K562 (cell line): ENCODE measurements around the gene KRT31. TPM values are rescaled to one million over a fixed set of nuclear protein-coding genes. Genes with fewer than 3 reads are reported as not detected.

Experiments used
- ATAC-seq: fragments of 200-7000 bp; cut with Tn5 transposase; 3 replicates; pipeline ENCODE4 v1.9.1; 2020; ENCODE audit warnings: moderate library complexity
- BruUV-seq: library from RNA; stranded (reverse); fragments of 400-500 nt; replicated peaks from 2 replicates; lab custom pipeline; 2021; lab: Mats Ljungman, UMichigan
- CTCF ChIA-PET: fragments of 300-600 bp; formaldehyde crosslinking; extraction: SDS; loops from one replicate; lab custom pipeline; 2021; ENCODE audit warnings: low intra/inter-chr PET ratio; lab: Yijun Ruan, JAX
- POLR2A ChIA-PET: fragments of 300-600, 350-650 bp; sonication (Branson Sonifier 250); formaldehyde crosslinking; extraction: SDS; loops from one replicate; lab custom pipeline; 2021; ENCODE audit warnings: antibody characterized with exemption, inconsistent platforms; lab: Yijun Ruan, JAX
- DNase-seq, 4 experiments: peaks; one replicate each; pipeline versions ENCODE4 v3.0.0 to v3.0.0-alpha.2; 2011 to 2018; ENCODE audit warnings: low spot score in 3 of 4, mixed read lengths in 3 of 4; ENCODE audit errors: extremely low read depth in 1 of 4
- FAIRE-seq: peaks from 2 replicates; lab custom pipeline; 2011; peaks lifted over from hg19 to GRCh38; lab: Jason Lieb, UNC
- H2AFZ ChIP-seq: 2 replicates; pipeline ENCODE4 v1.6.0; 2011; ENCODE audit warnings: low read depth, low read length, control low read depth, inconsistent platforms
- H3K27ac ChIP-seq: fragments of 200-600 bp; 3 replicates; pipeline ENCODE4 v1.8.0; 2011; ENCODE audit warnings: low read depth, mild to moderate bottlenecking, control low read depth, inconsistent platforms, low read length, moderate library complexity, mixed read lengths; ENCODE audit errors: extremely low read depth
- H3K27me3 ChIP-seq, 2 experiments: fragments of 300-600 bp in 1 of 2; 2 replicates in 1 of 2; 3 replicates in 1 of 2; pipeline versions ENCODE4 v1.6.0 to v1.8.0; 2011; ENCODE audit warnings: inconsistent platforms in 2 of 2, low read length in 2 of 2, mild to moderate bottlenecking in 1 of 2, mixed read lengths in 1 of 2, moderate library complexity in 1 of 2; ENCODE audit not compliant: control insufficient read depth in 2 of 2, insufficient read depth in 2 of 2
- H3K36me3 ChIP-seq: fragments of 300-600 bp; 3 replicates; pipeline ENCODE4 v1.8.0; 2011; ENCODE audit warnings: mild to moderate bottlenecking, low read length, inconsistent platforms; ENCODE audit not compliant: control insufficient read depth, insufficient read depth
- H3K4me1 ChIP-seq, 2 experiments: fragments of 200-600 bp in 1 of 2; replicated peaks in 1 of 2; 2 replicates in 1 of 2; 3 replicates in 1 of 2; pipeline versions ENCODE4 v1.5.1 to v1.8.0; 2011; ENCODE audit warnings: inconsistent platforms in 2 of 2, low read length in 2 of 2, mild to moderate bottlenecking in 1 of 2, mixed read lengths in 1 of 2, moderate library complexity in 1 of 2; ENCODE audit not compliant: control insufficient read depth in 2 of 2, insufficient read depth in 2 of 2
- H3K4me2 ChIP-seq: 2 replicates; pipeline ENCODE4 v1.6.1; 2011; ENCODE audit warnings: low read length, control low read depth, inconsistent platforms, mixed read lengths; ENCODE audit not compliant: insufficient read depth
- H3K4me3 ChIP-seq: fragments of 200-600 bp; sonication (generic), shearing (Covaris generic); 2 replicates; pipeline ENCODE4 v1.5.1; 2016; ENCODE audit warnings: control low read depth, inconsistent platforms
- H3K79me2 ChIP-seq: fragments of 200-600 bp; 3 replicates; pipeline ENCODE4 v1.8.0; 2011; ENCODE audit warnings: low read length, inconsistent platforms; ENCODE audit not compliant: control insufficient read depth, insufficient read depth
- H3K9ac ChIP-seq, 2 experiments: 2 replicates each; pipeline versions ENCODE4 v1.6.0 to v1.6.1; 2011; ENCODE audit warnings: low read depth in 2 of 2, low read length in 2 of 2, control low read depth in 1 of 2, inconsistent platforms in 1 of 2, mild to moderate bottlenecking in 1 of 2, mixed read lengths in 1 of 2; ENCODE audit not compliant: insufficient read depth in 1 of 2
- H3K9me1 ChIP-seq: one replicate; pipeline ENCODE4 v1.6.0; 2011; ENCODE audit warnings: inconsistent platforms, mild to moderate bottlenecking, low read length, moderate library complexity; ENCODE audit not compliant: control insufficient read depth, insufficient read depth
- H3K9me3 ChIP-seq: replicated peaks from 2 replicates; pipeline ENCODE4 v1.5.1; 2011; ENCODE audit warnings: low read depth, low read length, inconsistent platforms; ENCODE audit not compliant: control insufficient read depth, insufficient read depth
- H4K20me1 ChIP-seq: replicated peaks from 2 replicates; pipeline ENCODE4 v1.6.1; 2011; ENCODE audit warnings: low read length, inconsistent platforms, mixed read lengths; ENCODE audit not compliant: control insufficient read depth, insufficient read depth
- CBFA2T2 ChIP-seq: fragments of 450-650 bp; conservative IDR thresholded peaks from 2 replicates; pipeline ENCODE4 v1.6.1; 2017; ENCODE audit warnings: mild to moderate bottlenecking
- CEBPB ChIP-seq: fragments of 450-650 bp; IDR thresholded peaks from 2 replicates; pipeline ENCODE4 v1.6.1; 2016; ENCODE audit warnings: missing genetic modification characterization, missing compliant biosample characterization
- CEBPG ChIP-seq, 3 experiments: fragments of 200-800 bp in 1 of 3; sonication (Bioruptor generic) in 1 of 3; sonication (generic) in 1 of 3; formaldehyde crosslinking in 1 of 3; IDR thresholded peaks in 2 of 3; conservative IDR thresholded peaks in 1 of 3; 2 replicates each; pipeline versions ENCODE4 v1.6.1 to v1.8.0; 2016 to 2022; ENCODE audit warnings: missing compliant biosample characterization in 2 of 3, missing genetic modification characterization in 2 of 3, mild to moderate bottlenecking in 1 of 3, missing genetic modification reagents in 1 of 3
- DNMT1 ChIP-seq: fragments of 450-650 bp; IDR thresholded peaks from 2 replicates; pipeline ENCODE4 v1.6.1; 2016; ENCODE audit warnings: antibody characterized with exemption, mild to moderate bottlenecking
- ELF1 ChIP-seq: fragments of 200-800 bp; sonication (Bioruptor generic); IDR thresholded peaks from 2 replicates; pipeline ENCODE4 v1.6.1; 2016; ENCODE audit warnings: missing genetic modification characterization, missing compliant biosample characterization
- HMBOX1 ChIP-seq: sonication (generic); IDR thresholded peaks from 2 replicates; pipeline ENCODE4 v1.6.1; 2016
- KAT2B ChIP-seq: IDR thresholded peaks from one replicate; pipeline ENCODE4 v1.6.1; 2012; ENCODE audit warnings: low read depth, mild to moderate bottlenecking, control low read depth, inconsistent platforms, low read length, moderate library complexity
- LCOR ChIP-seq: sonication (generic); formaldehyde crosslinking; IDR thresholded peaks from 2 replicates; pipeline ENCODE4 v1.8.0; 2022; ENCODE audit warnings: mild to moderate bottlenecking, missing genetic modification reagents
- RAD21 ChIP-seq, 2 experiments: fragments of 250-450 bp in 1 of 2; fragments of 450-650 bp in 1 of 2; sonication (Bioruptor Pico) in 1 of 2; formaldehyde crosslinking in 1 of 2; IDR thresholded peaks in 1 of 2; conservative IDR thresholded peaks in 1 of 2; 2 replicates each; pipeline versions ENCODE4 v1.4.0 to v1.8.0; 2020 to 2022; ENCODE audit warnings: mild to moderate bottlenecking in 2 of 2, moderate library complexity in 1 of 2
- RBM25 ChIP-seq: fragments of 200-400 bp; formaldehyde crosslinking; IDR thresholded peaks from 2 replicates; pipeline ENCODE4 v1.6.1; 2018; ENCODE audit warnings: low read length, low read depth, moderate library complexity; ENCODE audit not compliant: severe bottlenecking
- TFAP4 ChIP-seq: sonication (generic); formaldehyde crosslinking; IDR thresholded peaks from 2 replicates; pipeline ENCODE4 v1.8.0; 2022; ENCODE audit warnings: missing genetic modification reagents, mild to moderate bottlenecking, moderate library complexity, borderline replicate concordance
- XRCC5 ChIP-seq: fragments of 200-400 bp; formaldehyde crosslinking; IDR thresholded peaks from 2 replicates; pipeline ENCODE4 v1.6.1; 2017; ENCODE audit warnings: low read depth, mild to moderate bottlenecking, low read length
- WGBS: fragments of 100-300 bp; shearing (Covaris generic); methylation state at CpG from one replicate; pipeline ENCODE4 v1.1.6; 2016; ENCODE audit warnings: low coverage, mixed read lengths; ENCODE audit not compliant: insufficient coverage; ENCODE audit errors: missing lambda C conversion rate; 5-methylcytosine and 5-hydroxymethylcytosine counted together
- in situ Hi-C: fragments of 300-500 bp; cut with MboI; formaldehyde crosslinking; loops from 4 replicates; pipeline ENCODE4 v1.15.0; 2018; ENCODE audit warnings: inconsistent platforms, mixed read lengths
- intact Hi-C: fragments of 100-400 bp; cut with micrococcal nuclease; formaldehyde crosslinking; loops from 2 replicates; pipeline ENCODE4 v1.14.2; 2022
- polyA plus RNA-seq, 8 experiments: library from polyadenylated mRNA; depleted of rRNA in 4 of 8; stranded (reverse) in 5 of 8; unstranded in 3 of 8; fragments of >200 nt; fragmentation: Nextera tagmentation in 2 of 8; fragmentation: Illumina TruSeq in 1 of 8; extraction: Ambion mirVana in 2 of 8; extraction: Trizol in 1 of 8; gene quantifications; 2 replicates each; pipeline versions ENCODE4 v1.2.1 to v1.2.3, GENCODE V29; 2011 to 2014; ENCODE audit warnings: inconsistent platforms in 1 of 8, missing spikeins in 1 of 8
- total RNA-seq, 7 experiments: library from RNA; depleted of rRNA in 6 of 7; stranded (reverse); fragments of >200 nt in 6 of 7; fragmentation: Illumina TruSeq in 2 of 7; extraction: Trizol in 2 of 7; gene quantifications; 2 replicates each; pipeline versions ENCODE4 v1.2.1 to v1.2.3, GENCODE V29; 2011 to 2021; ENCODE audit warnings: low replicate concordance in 1 of 7
- TF ChIP-seq, protein P1 (sequence below), 3 experiments: IDR thresholded peaks in 2 of 3; conservative IDR thresholded peaks in 1 of 3; 2 replicates each; pipeline ENCODE4 v1.5.1; 2011 to 2012; ENCODE audit warnings: low read length in 3 of 3, mild to moderate bottlenecking in 3 of 3, control low read depth in 2 of 3, improper control_type of control experiment in 1 of 3, inconsistent platforms in 1 of 3, low read depth in 1 of 3, mixed read lengths in 1 of 3, moderate library complexity in 1 of 3; ENCODE audit not compliant: insufficient read depth in 2 of 3

The KRT31 gene
- total and polyA plus RNA-seq, 9 of the 15 experiments (the other 6 are each of a cell fraction or from before 2014, with no cell fraction given), result not detected

DNA sequence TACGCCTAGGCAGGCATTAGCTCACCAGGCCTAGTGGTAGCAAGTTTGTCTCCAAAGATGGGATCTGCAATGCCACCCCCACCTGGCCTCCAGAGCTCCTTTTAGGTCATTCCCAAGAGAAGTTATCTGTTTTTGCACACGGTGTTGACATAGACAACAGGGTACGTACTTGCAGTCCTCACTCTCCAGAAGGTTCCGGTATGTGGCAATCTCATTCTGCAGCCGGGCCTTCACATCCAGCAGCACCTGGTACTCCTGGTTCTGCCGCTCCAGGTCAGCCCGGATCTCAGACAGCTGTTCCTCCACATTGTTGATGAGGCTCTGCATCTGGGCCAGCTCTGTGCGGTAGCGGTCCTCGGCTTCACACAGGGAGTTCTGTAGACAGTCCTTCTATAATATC, 9.8 kb upstream of the KRT31 start:
- WGBS, result 3% methylated on average over 10 of the region's 10 CpGs
- CTCF ChIA-PET, result no interaction called here
- intact Hi-C loops, result no loop called here

DNA sequence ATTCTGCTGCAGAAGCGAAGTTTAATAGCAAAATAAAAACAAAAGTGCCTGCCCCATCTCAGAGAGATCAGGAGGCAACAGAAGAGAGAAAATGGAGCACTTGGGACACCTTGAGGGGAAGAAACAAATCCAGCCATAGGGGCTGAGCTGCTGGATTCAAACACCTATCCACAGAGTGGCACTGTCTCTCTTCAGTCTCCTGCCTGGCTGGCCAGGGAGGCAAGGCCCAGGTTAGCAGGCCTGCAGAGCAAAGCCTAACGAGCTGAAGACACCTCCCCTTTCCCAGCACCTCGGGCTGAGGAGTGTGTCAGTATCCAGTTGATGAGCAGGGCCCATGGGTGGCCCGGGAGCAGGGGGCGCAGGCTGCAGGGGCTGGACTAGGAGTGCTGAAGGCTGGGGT, 8.8 kb upstream of the KRT31 start:
- no peak overlapping the region for H3K9ac ChIP-seq
- H3K4me3 ChIP-seq, result no peak overlapping the region
- H3K9me1 ChIP-seq, result no peaks in the 10 kb centered on the region
- no peaks in the 10 kb centered on the region; the same call in 1 of the 2 replicates for H4K20me1 ChIP-seq
- in situ Hi-C loops, result no loop called here
- H3K27ac ChIP-seq, result no peak overlapping the region
- CTCF ChIA-PET, result no interaction called here
- intact Hi-C loops, result no loop called here
- no peaks in the 10 kb centered on the region for H3K36me3 ChIP-seq
- no peaks in the 10 kb centered on the region for H3K4me1 ChIP-seq
- no peaks in the 10 kb centered on the region for H3K79me2 ChIP-seq
- H2AFZ ChIP-seq, result no peak overlapping the region
- ATAC-seq, result no peak
- no peak for DNase-seq
- 0% methylated on average over 4 of the region's 5 CpGs for WGBS
- H3K27me3 ChIP-seq, result peaks cover 5 to 50% of the 10 kb centered on the region in 2 experiments; a peak in 3 of 5 replicates
- POLR2A ChIA-PET, result interaction anchor here (1.3 to 1.4 kb wide), 2 partner anchors 10 to 11 kb away, joined by 3 to 4 read pairs; no protein-coding TSS in a partner anchor
- H3K4me2 ChIP-seq, result no peak overlapping the region
- FAIRE-seq, result no peak
- no TSS peak for BruUV-seq
- H3K9me3 ChIP-seq, result no peaks in the 10 kb centered on the region
- TF ChIP-seq XRCC5 (no peak), RAD21 (CRISPR knock-in tag; conservative IDR thresholded peaks at IDR 0.05 in 1 of 2, IDR thresholded peaks at IDR 0.05 in 1 of 2) (0 out of 4 replicates have a peak, but pooled peaks of 1 of the 2 experiments have one; percentile 6), HMBOX1 (no peak), TFAP4 (CRISPR knock-in tag) (no peak), KAT2B (no peak), LCOR (CRISPR knock-in tag) (no peak), ELF1 (no peak), RBM25 (no peak)
- TF ChIP-seq, protein P1, sequence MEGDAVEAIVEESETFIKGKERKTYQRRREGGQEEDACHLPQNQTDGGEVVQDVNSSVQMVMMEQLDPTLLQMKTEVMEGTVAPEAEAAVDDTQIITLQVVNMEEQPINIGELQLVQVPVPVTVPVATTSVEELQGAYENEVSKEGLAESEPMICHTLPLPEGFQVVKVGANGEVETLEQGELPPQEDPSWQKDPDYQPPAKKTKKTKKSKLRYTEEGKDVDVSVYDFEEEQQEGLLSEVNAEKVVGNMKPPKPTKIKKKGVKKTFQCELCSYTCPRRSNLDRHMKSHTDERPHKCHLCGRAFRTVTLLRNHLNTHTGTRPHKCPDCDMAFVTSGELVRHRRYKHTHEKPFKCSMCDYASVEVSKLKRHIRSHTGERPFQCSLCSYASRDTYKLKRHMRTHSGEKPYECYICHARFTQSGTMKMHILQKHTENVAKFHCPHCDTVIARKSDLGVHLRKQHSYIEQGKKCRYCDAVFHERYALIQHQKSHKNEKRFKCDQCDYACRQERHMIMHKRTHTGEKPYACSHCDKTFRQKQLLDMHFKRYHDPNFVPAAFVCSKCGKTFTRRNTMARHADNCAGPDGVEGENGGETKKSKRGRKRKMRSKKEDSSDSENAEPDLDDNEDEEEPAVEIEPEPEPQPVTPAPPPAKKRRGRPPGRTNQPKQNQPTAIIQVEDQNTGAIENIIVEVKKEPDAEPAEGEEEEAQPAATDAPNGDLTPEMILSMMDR (IDR thresholded peaks at IDR 0.05 in 2 of 3, conservative IDR thresholded peaks at IDR 0.05 in 1 of 3; ENCODE audit: insufficient read depth in 2 of 3, low read depth in 1 of 3, low read length in 3 of 3), result peak in 1 of 3 experiments; percentile 21; a peak in 2 of 6 replicates

More for the DNA sequence above, 9.8 kb upstream of the KRT31 start:
- Histone ChIP-seq H3K9me3 (no peaks in the 10 kb centered on the region), H3K4me1 (no peaks in the 10 kb centered on the region), H3K9me1 (no peaks in the 10 kb centered on the region), H2AFZ (no peak overlapping the region), H3K4me3 (no peak overlapping the region), H3K27ac (no peak overlapping the region), H4K20me1 (no peaks in the 10 kb centered on the region; the same call in 1 of the 2 replicates), H3K36me3 (no peaks in the 10 kb centered on the region), H3K79me2 (no peaks in the 10 kb centered on the region), H3K27me3 (peaks cover 11 to 51% of the 10 kb centered on the region in 2 experiments; a peak in 3 of 5 replicates), H3K9ac (no peak overlapping the region), H3K4me2 (no peak overlapping the region)
- in situ Hi-C loops, result no loop called here
- ATAC-seq, result no peak
- no peak for FAIRE-seq
- POLR2A ChIA-PET, result interaction anchor here (1.8 kb wide), 1 partner anchor 10 kb away, joined by 8 read pairs; no protein-coding TSS in a partner anchor
- no peak for DNase-seq
- TF ChIP-seq CBFA2T2 (peak; percentile 35), DNMT1 (no peak), CEBPB (tag) (peak; percentile 39; the same call in 1 of the 2 replicates), CEBPG (CRISPR knock-in tag; IDR thresholded peaks at IDR 0.05) (no peak), CEBPG (tag; conservative IDR thresholded peaks at IDR 0.05 in 1 of 2, IDR thresholded peaks at IDR 0.05 in 1 of 2) (0 out of 4 replicates have a peak, but pooled peaks of 1 of the 2 experiments have one; percentile 20)
- no TSS peak for BruUV-seq
